GM12878 (cell line): ENCODE results near the gene SERPINB8. TPM values are rescaled to one million over a fixed set of nuclear protein-coding genes. Genes with fewer than 3 reads are reported as not detected.

Experiments used
- ATAC-seq: fragments of 200-7000 bp; cut with Tn5 transposase; 3 replicates; pipeline ENCODE4 v1.9.1; 2020; ENCODE audit warnings: mild to moderate bottlenecking, moderate library complexity
- BruUV-seq: library from RNA; stranded (reverse); fragments of 400-500 nt; replicated peaks from 2 replicates; lab custom pipeline; 2021; lab: Mats Ljungman, UMichigan
- CTCF ChIA-PET: fragments of 300-600 bp; sonication (Branson Sonifier 250); formaldehyde crosslinking; extraction: SDS; loops from one replicate; lab custom pipeline; 2021; ENCODE audit warnings: inconsistent platforms; lab: Yijun Ruan, JAX
- POLR2A ChIA-PET: fragments of 350-600 bp; formaldehyde crosslinking; extraction: SDS; loops from one replicate; lab custom pipeline; 2021; ENCODE audit warnings: inconsistent platforms; lab: Charles Lee
- RAD21 ChIA-PET: fragments of 300-600 bp; sonication (Branson Sonifier 250); formaldehyde crosslinking; loops from one replicate; lab custom pipeline; 2023; ENCODE audit warnings: antibody characterized with exemption; ENCODE audit not compliant: unreplicated experiment; lab: Charles Lee
- SMC1A ChIA-PET: fragments of 300-600 bp; sonication (Branson Sonifier 250); formaldehyde crosslinking; loops from one replicate; lab custom pipeline; 2023; ENCODE audit not compliant: unreplicated experiment, uncharacterized antibody; lab: Charles Lee
- DNase-seq: peaks from one replicate; pipeline ENCODE4 v3.0.0-alpha.2; 2011; ENCODE audit warnings: low read depth, low spot score
- FAIRE-seq: peaks from 3 replicates; lab custom pipeline; 2011; peaks lifted over from hg19 to GRCh38; lab: Jason Lieb, UNC
- H2AFZ ChIP-seq: 2 replicates; pipeline ENCODE4 v1.6.0; 2011; ENCODE audit warnings: low read depth, low read length, control low read depth; ENCODE audit not compliant: control insufficient read depth
- H3K27ac ChIP-seq: 2 replicates; pipeline ENCODE4 v1.5.1; 2011; ENCODE audit warnings: control low read depth; ENCODE audit not compliant: control insufficient read depth, insufficient read depth
- H3K27me3 ChIP-seq, 2 experiments: replicated peaks in 1 of 2; 2 replicates each; pipeline versions ENCODE4 v1.6.0 to v1.6.1; 2011; ENCODE audit warnings: low read length in 1 of 2; ENCODE audit not compliant: control insufficient read depth in 2 of 2, insufficient read depth in 2 of 2
- H3K36me3 ChIP-seq, 2 experiments: 2 replicates each; pipeline ENCODE4 v1.5.1; 2011; ENCODE audit warnings: low read length in 1 of 2; ENCODE audit not compliant: control insufficient read depth in 2 of 2, insufficient read depth in 2 of 2
- H3K4me1 ChIP-seq: 2 replicates; pipeline ENCODE4 v1.6.1; 2011; ENCODE audit warnings: mild to moderate bottlenecking, low read length, moderate library complexity, mixed read lengths; ENCODE audit not compliant: control insufficient read depth, insufficient read depth
- H3K4me2 ChIP-seq: 2 replicates; pipeline ENCODE4 v1.6.0; 2011; ENCODE audit warnings: control low read depth; ENCODE audit not compliant: control insufficient read depth, insufficient read depth
- H3K4me3 ChIP-seq: fragments of 200-600 bp; sonication (generic); 2 replicates; pipeline ENCODE4 v1.5.1; 2016
- H3K79me2 ChIP-seq: 2 replicates; pipeline ENCODE4 v1.6.0; 2011; ENCODE audit warnings: low read length; ENCODE audit not compliant: control insufficient read depth, insufficient read depth
- H3K9ac ChIP-seq: 2 replicates; pipeline ENCODE4 v1.8.0; 2011; ENCODE audit warnings: low read length, control low read depth, mixed read lengths; ENCODE audit not compliant: control insufficient read depth, insufficient read depth
- H3K9me3 ChIP-seq: replicated peaks from 3 replicates; pipeline ENCODE4 v1.5.1; 2011; ENCODE audit warnings: mild to moderate bottlenecking, low read length; ENCODE audit not compliant: control insufficient read depth, insufficient read depth
- H4K20me1 ChIP-seq: 2 replicates; pipeline ENCODE4 v1.6.0; 2011; ENCODE audit not compliant: control insufficient read depth, insufficient read depth
- BACH1 ChIP-seq: fragments of 450-650 bp; IDR thresholded peaks from 2 replicates; pipeline ENCODE4 v1.6.1; 2017; ENCODE audit warnings: mild to moderate bottlenecking, borderline replicate concordance
- BMI1 ChIP-seq: fragments of 450-650 bp; IDR thresholded peaks from 2 replicates; pipeline ENCODE4 v1.6.1; 2016; ENCODE audit warnings: mild to moderate bottlenecking, moderate library complexity, borderline replicate concordance
- CHD1 ChIP-seq: IDR thresholded peaks from 2 replicates; pipeline ENCODE4 v1.6.1; 2012; ENCODE audit warnings: low read depth, low read length, improper control_type of control experiment
- KAT2A ChIP-seq: conservative IDR thresholded peaks from 2 replicates; pipeline ENCODE4 v1.6.1; 2011; ENCODE audit warnings: low read depth, low read length; ENCODE audit not compliant: control insufficient read depth
- RAD51 ChIP-seq: fragments of 450-650 bp; IDR thresholded peaks from 2 replicates; pipeline ENCODE4 v1.6.1; 2016; ENCODE audit warnings: moderate library complexity, mild to moderate bottlenecking, inconsistent platforms
- SREBF1 ChIP-seq: IDR thresholded peaks from 2 replicates; pipeline ENCODE4 v1.6.1; 2012; ENCODE audit warnings: mild to moderate bottlenecking, low read length
- WRNIP1 ChIP-seq: IDR thresholded peaks from 2 replicates; pipeline ENCODE4 v1.6.1; 2011; ENCODE audit warnings: low read depth, low read length, improper control_type of control experiment, borderline replicate concordance
- ZBED1 ChIP-seq: IDR thresholded peaks from 2 replicates; pipeline ENCODE4 v1.6.1; 2016; ENCODE audit warnings: borderline replicate concordance
- WGBS: methylation state at CpG from one replicate; pipeline ENCODE4 v1.1.6; 2016; ENCODE audit warnings: low lambda C conversion rate; ENCODE audit not compliant: insufficient replicate concordance, insufficient coverage; ENCODE audit errors: missing lambda C conversion rate; 5-methylcytosine and 5-hydroxymethylcytosine counted together
- in situ Hi-C: fragments of 300-500 bp; cut with MboI; formaldehyde crosslinking; loops from 9 replicates; pipeline ENCODE4 v1.14.3; 2018; ENCODE audit warnings: mixed read lengths
- intact Hi-C: fragments of 100-400 bp; cut with micrococcal nuclease; formaldehyde crosslinking; loops from one replicate; pipeline ENCODE4 v1.14.2; 2022; ENCODE audit not compliant: unreplicated experiment
- polyA plus RNA-seq, 11 experiments: library from polyadenylated mRNA; depleted of rRNA in 4 of 11; unstranded in 6 of 11; stranded (reverse) in 5 of 11; fragments of >200 nt; fragmentation: Nextera tagmentation in 4 of 11; fragmentation: Illumina TruSeq in 1 of 11; extraction: Ambion mirVana in 4 of 11; extraction: Trizol in 1 of 11; gene quantifications; 1 replicate in 1 of 11; 2 replicates in 10 of 11; pipeline versions ENCODE4 v1.2.1 to v1.2.3, GENCODE V29; 2011 to 2016; ENCODE audit warnings: inconsistent platforms in 2 of 11, missing spikeins in 2 of 11, low read depth in 1 of 11
- total RNA-seq, 4 experiments: library from RNA; depleted of rRNA in 3 of 4; stranded (reverse); fragments of >200 nt in 3 of 4; fragmentation: Illumina TruSeq in 1 of 4; extraction: Trizol in 1 of 4; gene quantifications; 2 replicates each; pipeline versions ENCODE4 v1.2.1 to v1.2.3, GENCODE V29; 2013 to 2021
- TF ChIP-seq, protein P1 (sequence below): IDR thresholded peaks from 2 replicates; pipeline ENCODE4 v1.6.1; 2011; ENCODE audit warnings: mild to moderate bottlenecking, low read depth, low read length, moderate library complexity; ENCODE audit not compliant: insufficient replicate concordance
- TF ChIP-seq, protein P2 (sequence below): fragments of 450-650 bp; IDR thresholded peaks from 2 replicates; pipeline ENCODE4 v1.6.1; 2017; ENCODE audit warnings: borderline replicate concordance

Gene SERPINB8
- total and polyA plus RNA-seq, 10 of the 15 experiments (the other 5 are each of a cell fraction or from before 2014, with no cell fraction given), result 8.1 to 31.5 (median 16.7) TPM

DNA sequence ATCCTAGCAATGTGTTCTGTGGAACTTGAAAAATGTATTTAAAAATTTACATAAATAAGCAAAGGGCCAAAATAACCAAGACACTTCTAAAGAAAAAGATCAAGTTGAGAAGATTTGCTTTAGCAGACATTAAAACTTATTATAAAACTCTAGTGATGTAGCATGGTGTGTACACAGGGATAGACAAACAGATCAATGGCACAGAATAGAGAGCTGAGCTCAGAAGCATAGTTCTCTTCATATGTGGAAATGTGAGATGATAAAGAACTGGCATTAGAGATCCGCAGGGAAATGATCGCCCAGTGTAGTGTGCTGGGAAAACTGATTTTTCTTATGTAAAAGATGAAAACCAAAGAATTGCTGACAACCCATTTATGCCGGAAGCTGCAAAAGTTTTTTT lies 39.4 kb downstream of the SERPINB8 start (continued):
- TF ChIP-seq WRNIP1 (no peak), KAT2A (no peak), CHD1 (no peak), RAD51 (no peak), BACH1 (no peak)
- TF ChIP-seq, all 136 proteins: peak for 0

DNA sequence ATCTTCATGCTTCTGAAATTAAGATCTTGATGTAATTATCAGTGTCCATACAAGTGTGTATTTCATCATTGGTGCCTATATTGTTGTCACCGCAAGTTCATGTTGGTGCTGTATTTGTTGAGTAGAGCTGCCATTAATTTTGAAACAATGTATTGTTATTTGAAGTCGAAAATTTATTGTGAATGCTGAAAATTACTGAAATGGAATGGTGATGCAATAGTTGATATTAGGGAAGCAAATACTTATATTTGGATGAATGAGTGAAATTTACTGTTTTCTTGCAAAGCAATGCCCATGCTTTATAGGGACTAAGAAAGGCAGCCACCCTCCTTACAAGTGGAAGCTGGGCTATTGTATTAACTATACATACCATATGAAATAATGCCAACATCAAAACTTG lies 41.6 kb downstream of the SERPINB8 start:
- RAD21 ChIA-PET, result interaction anchor here (1.2 kb wide), 1 partner anchor 17 kb away, joined by 3 read pairs; no protein-coding TSS in a partner anchor
- Histone ChIP-seq H3K4me2 (no peak overlapping the region), H3K9me3 (no peaks in the 10 kb centered on the region), H4K20me1 (no peaks in the 10 kb centered on the region), H2AFZ (no peak overlapping the region), H3K27me3 (no peaks in the 10 kb centered on the region; a peak in 1 of 4 replicates), H3K9ac (no peak overlapping the region), H3K4me3 (no peak overlapping the region), H3K36me3 (no peaks in the 10 kb centered on the region), H3K79me2 (no peaks in the 10 kb centered on the region), H3K27ac (no peak overlapping the region)
- WGBS, result 50% methylated on average over 2 of the region's 2 CpGs
- in situ Hi-C loops (no loop called here), intact Hi-C loops (no loop called here)
- FAIRE-seq (no peak), DNase-seq (no peak), ATAC-seq (no peak)
- SMC1A ChIA-PET, result interaction anchor here (0.6 to 1.2 kb wide), 4 partner anchors 17 to 402 kb away, joined by 3 to 4 read pairs (median 4); no protein-coding TSS in a partner anchor
- no TSS peak for BruUV-seq
- CTCF ChIA-PET, result interaction anchor here (0.8 to 2.9 kb wide), 10 partner anchors 11 to 399 kb away, joined by 3 to 11 read pairs (median 3); partner anchors contain the start of gene HMSD
- POLR2A ChIA-PET, result interaction anchor here (0.6 kb wide), 2 partner anchors 184 to 444 kb away, joined by 3 to 8 read pairs; no protein-coding TSS in a partner anchor
- TF ChIP-seq ZBED1 (no peak), BMI1 (no peak), SREBF1 (no peak)
- TF ChIP-seq, protein P1, sequence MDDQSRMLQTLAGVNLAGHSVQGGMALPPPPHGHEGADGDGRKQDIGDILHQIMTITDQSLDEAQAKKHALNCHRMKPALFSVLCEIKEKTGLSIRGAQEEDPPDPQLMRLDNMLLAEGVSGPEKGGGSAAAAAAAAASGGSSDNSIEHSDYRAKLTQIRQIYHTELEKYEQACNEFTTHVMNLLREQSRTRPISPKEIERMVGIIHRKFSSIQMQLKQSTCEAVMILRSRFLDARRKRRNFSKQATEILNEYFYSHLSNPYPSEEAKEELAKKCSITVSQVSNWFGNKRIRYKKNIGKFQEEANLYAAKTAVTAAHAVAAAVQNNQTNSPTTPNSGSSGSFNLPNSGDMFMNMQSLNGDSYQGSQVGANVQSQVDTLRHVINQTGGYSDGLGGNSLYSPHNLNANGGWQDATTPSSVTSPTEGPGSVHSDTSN, result no peak
- TF ChIP-seq, protein P2, sequence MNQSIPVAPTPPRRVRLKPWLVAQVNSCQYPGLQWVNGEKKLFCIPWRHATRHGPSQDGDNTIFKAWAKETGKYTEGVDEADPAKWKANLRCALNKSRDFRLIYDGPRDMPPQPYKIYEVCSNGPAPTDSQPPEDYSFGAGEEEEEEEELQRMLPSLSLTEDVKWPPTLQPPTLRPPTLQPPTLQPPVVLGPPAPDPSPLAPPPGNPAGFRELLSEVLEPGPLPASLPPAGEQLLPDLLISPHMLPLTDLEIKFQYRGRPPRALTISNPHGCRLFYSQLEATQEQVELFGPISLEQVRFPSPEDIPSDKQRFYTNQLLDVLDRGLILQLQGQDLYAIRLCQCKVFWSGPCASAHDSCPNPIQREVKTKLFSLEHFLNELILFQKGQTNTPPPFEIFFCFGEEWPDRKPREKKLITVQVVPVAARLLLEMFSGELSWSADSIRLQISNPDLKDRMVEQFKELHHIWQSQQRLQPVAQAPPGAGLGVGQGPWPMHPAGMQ, result no peak
- TF ChIP-seq, all 136 proteins: peak for 0
- H3K4me1 ChIP-seq, result no peaks in the 10 kb centered on the region
